HG03432 (cell line): ENCODE measurements around the gene RPS6KA1.
"Not testable (repeated sequence)": the region's sequence is repeated elsewhere in the genome, so short reads cannot be mapped to it uniquely, and the experiment has no call there.

Experiments
- ATAC-seq: cut with Tn5 transposase; IDR thresholded peaks from one replicate; pipeline ENCODE4 v1.9.1; 2021; ENCODE audit warnings: mild to moderate bottlenecking, moderate library complexity; ENCODE audit not compliant: unreplicated experiment

Gene RPS6KA1

GRCh38 chr1:26529655-26530409, at the start of gene RPS6KA1:
Gene RPS6KA1, plus strand, starts transcription at chr1:26529761. Its CDS starts 160 bp downstream, at chr1:26529921.
- ATAC-seq: peak; percentile 80

GRCh38 chr1:26482921-26483320, 46.6 kb upstream of the RPS6KA1 start:
- ATAC-seq: no peak

- ATAC-seq: no peak
These were observed 45.6 kb upstream of the RPS6KA1 start for GRCh38 chr1:26483980-26484379.

GRCh38 chr1:26490155-26490554, 39.4 kb upstream of the RPS6KA1 start:
- no peak for ATAC-seq

GRCh38 chr1:26493267-26493666, 36.3 kb upstream of the RPS6KA1 start:
- no peak for ATAC-seq

- no peak for ATAC-seq
These were observed 35.6 kb upstream of the RPS6KA1 start for GRCh38 chr1:26493938-26494337.

- ATAC-seq: no peak
These were observed 32.7 kb upstream of the RPS6KA1 start for GRCh38 chr1:26496861-26497260.

GRCh38 chr1:26498894-26499293, 30.7 kb upstream of the RPS6KA1 start:
- ATAC-seq: no peak

GRCh38 chr1:26500488-26501175, 28.9 kb upstream of the RPS6KA1 start:
- peak; percentile 69 for ATAC-seq

- ATAC-seq: not testable (repeated sequence)
These were observed 18.9 kb upstream of the RPS6KA1 start for GRCh38 chr1:26510711-26511110.

- ATAC-seq: not testable (repeated sequence)
These were observed 13.7 kb upstream of the RPS6KA1 start for GRCh38 chr1:26515836-26516235.

GRCh38 chr1:26516987-26517765, 12.4 kb upstream of the RPS6KA1 start:
- ATAC-seq: no peak

- ATAC-seq: no peak
These were observed 11.9 kb upstream of the RPS6KA1 start for GRCh38 chr1:26517766-26518049.

GRCh38 chr1:26518355-26518754, 11.2 kb upstream of the RPS6KA1 start:
- no peak for ATAC-seq

- no peak for ATAC-seq
These were observed 9.2 kb upstream of the RPS6KA1 start for GRCh38 chr1:26520339-26520738.

- no peak for ATAC-seq
These were observed 7.9 kb upstream of the RPS6KA1 start for GRCh38 chr1:26521669-26522030.

GRCh38 chr1:26522073-26522472, 7.5 kb upstream of the RPS6KA1 start:
- no peak for ATAC-seq

GRCh38 chr1:26524181-26524580, 5.4 kb upstream of the RPS6KA1 start:
- no peak for ATAC-seq

GRCh38 chr1:26526287-26526686, 3.3 kb upstream of the RPS6KA1 start:
- no peak for ATAC-seq

GRCh38 chr1:26529405-26529654, 231 bp upstream of the RPS6KA1 start:
- no peak for ATAC-seq

- no peak for ATAC-seq
These were observed 891 bp downstream of the RPS6KA1 start for GRCh38 chr1:26530410-26530894.
